Limb (tissue), 2 donors: Measurements from ENCODE around the gene EMD.
"Not testable (repeated sequence)": the region's sequence is repeated elsewhere in the genome, so short reads cannot be mapped to it uniquely, and the experiment has no call there.

ENCODE experiments used
- DNase-seq, 2 donors: peaks; one replicate each; pipeline ENCODE4 v3.0.0-alpha.2; 2016; ENCODE audit errors: extremely low spot score in 2 of 2

The EMD gene

GRCh38 chrX:154389812-154390747, 11.0 kb downstream of the EMD start:
- DNase-seq = not testable (repeated sequence)

- not testable (repeated sequence) for DNase-seq
These were observed 17.3 kb downstream of the EMD start for GRCh38 chrX:154396363-154396762.

DNA sequence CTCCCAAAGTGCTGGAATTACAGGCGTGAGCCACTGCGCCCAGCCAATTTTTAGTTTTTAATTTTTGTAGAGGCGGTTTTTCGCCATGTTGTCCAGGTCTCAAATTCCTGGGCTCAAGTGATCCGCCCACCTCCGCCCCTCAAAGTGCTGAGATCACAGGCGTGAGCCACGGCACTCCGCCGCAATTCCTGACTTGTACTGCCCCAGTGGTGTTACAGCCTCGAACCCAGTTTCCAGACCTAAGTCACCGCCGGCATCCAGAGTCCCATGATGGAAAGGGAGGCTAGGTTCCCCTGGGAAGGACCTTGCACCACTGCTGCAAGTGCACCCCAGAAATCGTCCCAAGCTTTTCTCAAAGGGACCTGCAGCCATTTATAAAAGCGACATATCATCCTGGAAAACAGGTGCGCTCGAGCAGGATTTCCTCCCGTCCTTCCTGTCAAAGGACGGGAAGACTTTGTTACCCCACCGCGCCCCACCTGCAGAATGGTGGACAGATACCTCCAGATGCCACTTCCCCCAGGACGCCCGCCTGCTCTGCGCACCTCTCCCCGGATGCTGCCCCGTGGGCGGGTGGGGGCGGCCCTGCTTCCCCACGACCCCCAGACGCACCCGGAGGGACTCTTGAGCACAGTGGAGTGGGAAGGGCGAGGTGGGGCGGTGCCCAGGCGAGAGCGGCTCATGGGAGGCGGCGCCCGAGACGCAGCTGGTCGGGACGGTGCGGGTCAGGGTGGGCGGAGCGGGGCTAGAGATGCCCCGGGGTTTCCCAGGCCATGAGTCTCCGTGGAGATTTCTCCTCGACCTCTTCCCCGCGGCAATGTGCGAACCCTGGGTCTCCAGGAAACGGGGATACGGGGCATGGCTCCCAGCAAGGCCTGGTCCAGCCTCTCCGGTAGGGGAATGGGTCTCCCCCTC, 18.1 kb downstream of the EMD start:
- DNase-seq = peak in 1 of 2 donors; percentile 79

GRCh38 chrX:154397888-154398667, 19.0 kb downstream of the EMD start, which contains the start of gene RPL10:
TSS of gene RPL10 (plus strand) at chrX:154398377. CDS start at chrX:154398520, 143 bp downstream.
- DNase-seq = peak; percentile 92 to 95

- peak; percentile 67 to 86 for DNase-seq
These were observed 19.8 kb downstream of the EMD start for GRCh38 chrX:154398668-154399526.

- DNase-seq = no peak
These were observed 20.7 kb downstream of the EMD start for GRCh38 chrX:154399527-154400368.

DNA sequence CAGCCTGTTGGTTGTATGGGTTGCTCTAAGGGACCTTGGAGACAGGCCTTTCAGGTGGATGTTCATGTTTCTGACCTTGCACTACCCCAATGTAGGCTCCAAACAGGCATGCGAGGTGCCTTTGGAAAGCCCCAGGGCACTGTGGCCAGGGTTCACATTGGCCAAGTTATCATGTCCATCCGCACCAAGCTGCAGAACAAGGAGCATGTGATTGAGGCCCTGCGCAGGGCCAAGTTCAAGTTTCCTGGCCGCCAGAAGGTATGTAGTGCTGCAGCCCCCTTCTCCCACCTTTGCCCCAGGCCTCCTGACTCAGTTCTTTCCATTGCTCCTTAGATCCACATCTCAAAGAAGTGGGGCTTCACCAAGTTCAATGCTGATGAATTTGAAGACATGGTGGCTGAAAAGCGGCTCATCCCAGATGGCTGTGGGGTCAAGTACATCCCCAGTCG, 21.3 kb downstream of the EMD start:
- not testable (repeated sequence) for DNase-seq

DNA sequence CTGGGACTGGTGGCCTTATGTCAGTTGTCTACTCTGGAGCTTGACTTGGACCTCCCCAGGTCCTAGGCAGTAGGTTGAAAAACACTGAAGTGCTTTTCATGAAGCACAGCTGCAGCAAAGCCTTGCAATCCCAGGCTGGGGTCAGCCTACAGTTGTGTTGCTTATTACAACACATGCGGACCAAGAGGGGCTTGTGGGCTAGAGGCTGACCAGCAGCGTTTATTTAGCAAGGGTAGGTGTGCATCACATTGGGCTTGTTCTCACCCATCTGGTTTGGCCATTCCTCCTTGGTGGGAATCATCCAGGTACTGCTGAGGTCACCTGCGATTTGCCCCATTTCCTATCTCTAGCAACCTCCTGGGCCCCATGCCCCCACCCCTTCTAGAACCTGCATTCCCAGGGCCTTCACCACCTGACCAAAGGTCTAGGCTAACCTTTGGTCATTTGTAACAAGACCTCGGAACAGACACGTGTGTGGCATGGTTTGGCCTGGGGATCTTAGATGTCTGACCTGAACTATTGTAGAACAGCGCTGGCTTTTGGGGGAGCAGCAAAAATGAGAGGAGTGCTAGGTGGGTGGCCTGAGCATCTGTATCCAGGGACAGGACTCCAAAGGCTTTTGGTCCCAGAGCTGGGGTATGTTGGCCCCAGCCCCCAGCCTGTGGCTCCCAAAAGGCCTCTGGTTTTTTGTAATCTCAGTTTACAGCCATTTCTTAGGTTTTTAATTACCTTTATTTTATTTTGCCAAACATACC, 22.1 kb downstream of the EMD start:
- no peak for DNase-seq

- no peak for DNase-seq
These were observed 23.0 kb downstream of the EMD start for GRCh38 chrX:154401918-154402621.

GRCh38 chrX:154402622-154403127, 23.6 kb downstream of the EMD start:
- DNase-seq = no peak

- DNase-seq = no peak
These were observed 24.1 kb downstream of the EMD start for GRCh38 chrX:154403192-154403591.

DNA sequence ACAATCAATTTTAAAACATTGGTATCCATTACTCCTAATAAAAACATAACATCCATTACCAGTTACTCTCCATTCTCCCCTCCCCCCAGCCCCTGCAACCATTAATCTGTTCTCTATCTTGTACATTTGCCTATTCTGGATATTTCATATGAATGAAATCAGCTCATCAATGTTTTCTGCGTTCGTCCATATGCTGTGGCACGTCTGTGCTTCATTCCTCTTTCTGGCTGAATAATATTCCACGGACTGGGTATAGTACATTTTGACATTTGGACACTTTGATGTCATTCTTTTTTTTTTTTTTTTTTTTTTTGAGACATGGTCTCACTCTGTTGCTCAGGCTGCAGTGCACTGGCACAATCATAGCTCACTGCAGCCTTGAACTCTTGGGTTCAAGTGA, 24.8 kb downstream of the EMD start:
- DNase-seq = no peak

- DNase-seq = no peak
These were observed 25.6 kb downstream of the EMD start for GRCh38 chrX:154404625-154405192.

GRCh38 chrX:154408659-154409221, 29.6 kb downstream of the EMD start:
- no peak for DNase-seq

DNA sequence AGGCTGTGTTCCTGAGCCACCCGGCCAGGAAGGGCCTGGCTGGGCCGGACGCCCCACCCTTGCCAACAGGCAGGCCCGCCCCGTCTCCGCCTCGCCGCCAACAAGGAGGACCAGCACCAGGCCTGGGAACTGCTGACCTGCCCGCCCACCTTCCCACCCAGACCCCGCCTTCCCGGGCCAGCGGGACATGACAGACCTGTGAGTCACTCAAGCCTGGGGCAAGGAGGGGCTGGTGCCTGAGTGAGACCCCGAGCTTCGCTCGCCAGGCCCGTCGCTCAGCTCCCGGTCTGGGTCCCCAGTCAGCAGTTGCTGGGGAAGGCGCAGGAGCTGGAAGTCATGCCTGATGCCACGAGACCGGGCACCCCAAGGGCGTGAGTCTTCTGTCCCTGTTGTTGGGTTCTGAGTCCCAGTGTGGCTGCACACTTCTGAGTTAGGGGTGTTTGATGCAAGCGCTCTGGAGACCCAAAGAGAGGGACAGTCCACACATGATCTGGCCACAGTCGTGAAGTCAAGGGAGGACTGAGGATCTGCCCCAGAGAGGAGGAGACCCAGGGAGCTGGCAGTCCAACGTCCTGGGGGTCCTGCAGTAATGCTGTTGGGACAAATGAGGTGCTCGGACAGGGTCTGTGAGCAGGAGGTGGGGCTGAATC, 30.3 kb downstream of the EMD start, which contains the start of gene DNASE1L1:
Gene DNASE1L1, minus strand, starts transcription at position 33 of the 650 bp plus-strand sequence. CDS start 3,686 bp downstream, outside the sequence.
- peak in 1 of 2 donors; percentile 47 for DNase-seq

DNA sequence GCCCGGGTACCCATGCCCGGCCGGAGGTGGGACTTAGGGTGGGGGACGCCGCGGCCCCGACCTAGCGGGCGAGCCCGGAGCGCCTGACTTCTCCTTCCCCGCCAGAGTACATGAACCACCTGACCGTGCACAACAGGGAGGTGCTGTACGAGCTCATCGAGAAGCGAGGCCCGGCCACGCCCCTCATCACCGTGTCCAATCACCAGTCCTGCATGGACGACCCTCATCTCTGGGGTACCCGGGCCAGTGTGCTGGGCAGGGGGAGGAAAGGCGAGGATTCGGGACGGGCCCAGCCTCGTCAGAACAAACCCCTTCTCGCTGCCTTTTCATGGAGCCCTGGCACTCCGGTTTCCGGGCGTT, 32.9 kb downstream of the EMD start:
- DNase-seq = peak in 1 of 2 donors; percentile 67
